GM21515 (cell line): Measurements from ENCODE around the gene EDC3.
"Not testable (repeated sequence)": the region's sequence is repeated elsewhere in the genome, so short reads cannot be mapped to it uniquely, and the experiment has no call there.

ENCODE experiments used
- ATAC-seq: cut with Tn5 transposase; IDR thresholded peaks from one replicate; pipeline ENCODE4 v1.9.1; 2021; ENCODE audit not compliant: unreplicated experiment

The EDC3 gene

DNA sequence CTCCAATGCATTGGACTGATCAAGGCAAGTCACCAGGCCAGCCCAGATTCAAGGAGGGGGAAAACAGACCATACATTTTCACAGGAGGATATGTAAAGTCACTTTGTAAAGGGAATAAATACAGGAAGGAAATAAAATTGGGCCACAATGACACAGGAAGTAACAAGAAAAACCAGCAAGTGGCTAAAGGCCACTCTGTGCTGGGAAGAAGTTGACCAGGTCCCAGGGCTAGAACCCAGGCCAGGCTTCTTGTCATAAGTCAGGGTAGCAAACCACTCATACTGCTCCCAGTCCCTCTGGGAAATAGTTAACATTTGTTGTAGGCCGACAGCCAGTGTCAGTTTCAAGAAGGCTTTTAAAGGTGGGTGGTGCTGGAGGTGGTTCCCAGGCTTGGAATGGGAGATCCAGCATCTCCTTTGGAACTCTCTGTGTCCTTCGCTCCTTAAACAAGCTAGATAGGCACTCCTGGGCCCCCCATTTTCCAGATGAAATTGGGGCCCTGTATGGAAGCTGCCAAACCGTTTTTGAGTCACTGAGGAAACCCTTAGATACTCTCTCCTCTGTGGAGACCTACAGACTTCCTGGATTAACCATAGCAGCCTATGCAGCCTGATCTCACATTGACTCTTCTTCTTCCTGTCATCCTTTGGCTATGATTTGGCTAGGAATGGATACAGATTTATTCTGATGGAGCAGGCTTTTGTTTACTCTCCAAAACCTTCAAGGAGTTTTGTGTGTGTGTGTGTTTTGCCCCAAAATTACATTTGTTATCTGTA is 14.7 kb upstream of the EDC3 start:
- no peak for ATAC-seq

DNA sequence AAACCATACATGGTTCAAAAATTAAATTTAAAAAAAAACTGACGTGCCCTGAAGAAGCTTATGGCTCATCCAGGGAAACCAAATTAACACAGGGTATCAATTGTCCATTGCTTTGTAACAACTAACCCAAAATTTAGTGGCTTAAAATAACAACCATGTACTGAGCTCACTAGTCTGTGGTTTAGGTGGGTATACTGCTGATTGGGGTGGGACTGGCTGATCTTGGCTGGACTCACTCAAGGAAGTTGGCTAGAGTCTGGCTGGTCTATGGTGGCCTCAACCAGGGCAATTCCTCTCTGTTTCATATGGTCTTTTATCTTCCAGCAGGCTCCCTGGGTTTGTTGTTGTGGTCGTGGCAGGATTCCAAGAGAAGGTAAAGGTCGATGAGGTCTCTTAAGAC is 14.1 kb upstream of the EDC3 start:
- no peak for ATAC-seq

DNA sequence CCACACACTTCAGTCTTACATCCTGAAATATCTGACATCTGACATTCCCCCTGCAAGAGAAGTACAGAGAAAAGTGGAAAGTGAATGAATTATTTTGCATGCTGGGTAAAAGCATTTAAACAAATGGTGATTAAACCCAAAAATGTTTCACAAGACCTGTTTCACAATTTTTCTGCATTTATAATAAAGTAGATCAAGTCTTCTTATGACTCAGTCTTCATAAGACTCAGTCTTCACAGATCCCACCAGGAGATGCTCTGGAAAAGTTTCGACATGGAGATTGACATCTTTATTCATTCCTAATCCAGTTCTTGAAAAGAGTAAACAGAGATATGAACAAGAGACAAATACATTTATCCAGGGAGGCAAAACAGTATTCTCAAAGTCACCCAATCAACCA is 13.2 kb upstream of the EDC3 start:
- no peak for ATAC-seq

DNA sequence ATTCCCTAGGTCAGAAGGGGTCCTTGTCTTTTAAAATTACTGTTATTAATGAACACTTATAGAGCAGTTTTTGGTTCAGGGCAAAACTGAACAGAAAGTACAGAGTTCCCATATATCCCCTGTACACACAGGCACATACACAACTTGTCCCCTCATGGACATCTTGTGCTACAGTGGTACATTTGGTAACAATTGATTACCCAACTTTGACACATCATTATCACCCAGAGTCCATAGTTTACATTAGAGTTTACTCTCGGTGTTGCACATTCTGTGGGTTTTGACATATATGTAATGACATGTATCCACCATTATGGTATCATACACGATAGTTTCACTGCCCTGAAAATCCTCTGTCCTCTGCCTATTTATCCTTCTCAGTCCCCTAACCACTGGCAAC is 984 bp upstream of the EDC3 start:
- ATAC-seq: no peak

DNA sequence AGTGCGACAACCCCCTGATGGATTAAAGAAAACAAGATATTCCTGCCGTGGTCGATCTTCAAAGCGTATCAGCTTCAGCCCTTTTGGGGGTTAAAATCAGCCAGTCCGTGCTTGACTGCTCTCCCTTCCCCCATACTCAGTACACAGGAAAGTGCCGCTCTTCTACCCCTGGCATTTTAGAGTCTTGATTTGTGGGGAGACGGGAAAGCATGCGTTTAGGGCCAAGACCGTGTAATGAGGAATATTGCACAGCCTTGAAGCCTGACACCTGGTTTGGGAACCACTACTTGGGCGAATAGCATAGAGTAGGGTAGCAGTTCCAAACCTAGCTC is 540 bp upstream of the EDC3 start:
- no peak for ATAC-seq

DNA sequence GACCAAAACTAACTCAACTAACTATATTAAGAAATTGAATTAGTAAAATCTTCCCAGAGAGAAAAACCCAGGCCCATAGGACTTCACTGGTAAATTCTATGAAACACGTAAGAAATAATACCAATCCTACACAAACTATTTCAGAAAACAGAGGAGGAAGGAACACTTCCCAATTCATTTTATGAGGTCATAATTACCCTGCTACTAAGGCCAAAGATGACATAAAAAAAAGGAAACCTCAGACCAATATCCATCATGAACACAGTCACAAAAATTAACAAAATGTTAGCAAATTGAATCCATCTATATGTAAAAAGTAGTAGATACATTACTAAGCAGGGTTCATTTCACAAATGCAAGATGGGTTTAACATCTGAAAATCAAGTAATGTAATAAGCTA is 3.5 kb downstream of the EDC3 start:
- ATAC-seq: no peak

DNA sequence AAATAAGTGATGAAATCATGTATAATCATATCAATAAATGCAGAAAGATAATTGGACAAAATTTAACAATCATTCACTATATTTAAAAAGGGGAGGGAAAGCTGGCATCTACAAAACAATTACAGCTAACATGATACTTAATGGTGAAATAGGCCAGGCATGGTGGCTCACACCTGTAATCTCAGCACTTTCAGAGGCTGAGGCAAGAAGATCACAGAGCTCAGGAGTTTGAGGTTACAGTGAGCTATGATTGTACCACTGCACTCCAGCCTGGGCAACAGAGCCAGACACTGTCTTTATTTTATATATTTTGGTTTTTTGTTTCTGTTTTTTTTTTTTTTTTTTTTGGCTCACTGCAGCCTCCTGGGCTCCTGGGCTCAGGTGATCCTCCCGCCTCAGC is 12.1 kb downstream of the EDC3 start:
- no peak for ATAC-seq

DNA sequence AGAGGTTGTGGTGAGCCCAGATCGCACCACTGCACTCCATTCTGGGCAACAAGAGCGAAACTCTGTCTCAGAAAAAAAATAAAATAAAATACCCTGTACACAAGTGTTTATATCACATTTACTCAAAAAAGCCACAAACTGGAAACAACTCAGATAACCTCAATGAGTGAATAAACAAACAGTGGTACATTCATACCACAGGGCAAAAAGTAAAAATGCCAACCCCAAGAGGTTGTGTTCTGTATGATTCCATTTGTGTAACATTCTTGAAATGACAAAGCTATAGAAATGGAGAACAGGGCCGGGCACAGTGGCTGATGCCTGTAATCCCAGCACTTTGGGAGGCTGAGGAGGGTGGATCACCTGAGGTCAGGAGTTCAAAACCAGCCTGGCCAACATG is 12.9 kb downstream of the EDC3 start:
- no peak for ATAC-seq

DNA sequence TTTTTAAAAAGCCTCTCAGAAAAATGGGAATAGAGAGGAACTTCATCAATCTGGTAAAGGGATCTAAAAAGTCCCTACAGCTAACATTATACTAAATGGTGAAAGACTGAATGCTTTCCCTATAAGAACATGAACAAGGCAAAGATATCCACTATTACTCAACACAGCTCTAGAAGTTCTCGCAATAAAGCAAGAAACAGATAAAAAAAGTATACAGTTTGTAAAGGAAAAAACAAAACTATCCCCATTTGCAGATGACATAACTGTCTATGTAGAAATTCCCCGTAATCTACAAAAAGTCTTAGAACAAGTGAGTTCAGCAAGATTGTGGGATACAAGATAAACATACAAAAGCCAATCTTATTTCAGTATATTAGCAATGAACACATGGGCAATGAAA is 15.4 kb downstream of the EDC3 start:
- ATAC-seq: no peak

DNA sequence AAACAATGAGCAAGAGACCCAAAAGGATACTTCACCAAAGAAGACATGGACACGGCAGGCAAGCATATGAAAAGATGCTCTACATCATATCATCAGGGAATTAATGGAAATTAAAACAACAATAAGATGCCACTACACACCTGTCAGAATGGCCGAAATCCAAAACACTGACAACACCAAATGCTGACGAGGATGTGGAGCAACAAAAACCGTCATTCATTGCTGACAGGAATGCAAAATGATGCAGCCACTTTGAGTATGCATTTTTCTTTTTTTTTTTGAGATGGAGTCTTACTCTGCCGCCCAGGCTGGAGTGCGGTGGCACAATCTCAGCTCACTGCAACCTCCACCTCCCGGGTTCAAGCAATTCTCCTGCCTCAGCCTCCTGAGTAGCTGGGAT is 19.0 kb downstream of the EDC3 start:
- no peak for ATAC-seq

DNA sequence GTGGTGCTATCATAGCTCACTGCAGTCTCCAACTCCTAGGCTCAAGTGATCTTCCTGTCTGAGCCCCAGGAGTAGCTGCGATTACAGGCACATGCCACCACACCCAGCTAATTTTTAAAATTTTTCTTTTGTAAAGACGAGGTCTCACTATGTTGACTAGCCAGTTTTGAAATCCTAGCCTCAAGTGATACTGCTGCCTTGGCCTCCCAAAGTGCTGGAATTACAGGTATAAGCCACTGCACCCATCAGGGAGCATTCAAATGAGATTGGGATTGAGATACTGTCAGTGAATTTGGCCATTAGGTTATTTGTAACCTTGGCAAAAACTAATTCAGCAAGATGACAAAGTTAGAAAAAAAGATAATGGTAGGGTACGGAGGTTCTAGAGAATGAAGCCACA is 21.7 kb downstream of the EDC3 start:
- ATAC-seq: no peak

DNA sequence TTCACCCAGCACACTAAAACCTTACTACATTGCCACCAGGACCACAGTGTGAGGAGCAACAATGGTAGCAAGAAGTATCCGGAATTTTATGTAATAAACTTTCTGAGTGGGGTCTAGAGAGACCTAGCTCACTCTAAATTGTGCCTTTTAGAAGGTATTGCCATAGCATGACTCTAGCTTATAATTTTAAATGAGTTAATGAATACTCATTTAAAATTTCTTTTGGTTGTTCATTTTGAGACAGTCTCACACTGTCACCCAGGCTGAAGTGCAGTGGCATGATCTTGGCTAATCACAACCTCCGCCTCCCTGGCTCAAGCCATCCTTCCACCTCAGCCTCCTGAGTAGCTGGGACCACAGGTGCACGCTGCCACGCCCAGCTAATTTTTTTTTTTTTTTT is 26.2 kb downstream of the EDC3 start:
- ATAC-seq: no peak

DNA sequence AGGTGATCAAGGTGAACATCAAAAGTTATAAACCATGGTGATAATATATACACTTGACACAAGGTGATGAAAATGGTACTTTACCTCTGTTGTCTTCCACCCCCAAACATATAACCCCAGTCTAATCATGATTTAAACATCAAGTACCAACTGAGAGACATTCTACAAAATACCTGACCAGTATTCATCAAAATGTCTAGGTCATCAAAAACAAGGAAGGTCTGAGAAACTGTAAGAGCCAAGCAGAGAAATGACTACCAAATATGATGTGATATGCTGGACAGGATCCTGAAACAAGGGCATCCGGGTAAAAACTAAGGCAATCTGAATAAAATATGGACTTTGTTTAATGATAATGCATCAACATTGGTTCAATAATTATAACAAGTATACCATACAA is 27.8 kb downstream of the EDC3 start:
- ATAC-seq: no peak

DNA sequence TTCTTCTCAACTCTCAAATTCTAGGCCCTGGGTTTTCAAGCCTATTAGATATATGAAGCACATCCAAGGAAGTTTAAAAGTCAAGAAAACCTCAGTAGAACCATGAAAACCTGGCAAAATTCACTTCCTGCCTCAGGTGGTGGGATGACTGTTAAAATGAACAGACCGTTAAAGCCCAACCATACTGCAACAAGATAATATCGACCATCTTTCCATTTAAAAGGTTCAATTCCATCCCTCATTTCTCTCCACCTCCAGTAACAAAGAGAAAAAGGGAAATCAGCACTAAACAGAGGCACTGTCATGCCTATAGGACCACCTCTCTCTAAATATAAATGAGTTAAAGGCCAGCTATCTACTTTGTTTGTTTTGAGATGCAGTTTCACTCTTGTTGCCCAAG is 31.2 kb downstream of the EDC3 start:
- no peak for ATAC-seq

DNA sequence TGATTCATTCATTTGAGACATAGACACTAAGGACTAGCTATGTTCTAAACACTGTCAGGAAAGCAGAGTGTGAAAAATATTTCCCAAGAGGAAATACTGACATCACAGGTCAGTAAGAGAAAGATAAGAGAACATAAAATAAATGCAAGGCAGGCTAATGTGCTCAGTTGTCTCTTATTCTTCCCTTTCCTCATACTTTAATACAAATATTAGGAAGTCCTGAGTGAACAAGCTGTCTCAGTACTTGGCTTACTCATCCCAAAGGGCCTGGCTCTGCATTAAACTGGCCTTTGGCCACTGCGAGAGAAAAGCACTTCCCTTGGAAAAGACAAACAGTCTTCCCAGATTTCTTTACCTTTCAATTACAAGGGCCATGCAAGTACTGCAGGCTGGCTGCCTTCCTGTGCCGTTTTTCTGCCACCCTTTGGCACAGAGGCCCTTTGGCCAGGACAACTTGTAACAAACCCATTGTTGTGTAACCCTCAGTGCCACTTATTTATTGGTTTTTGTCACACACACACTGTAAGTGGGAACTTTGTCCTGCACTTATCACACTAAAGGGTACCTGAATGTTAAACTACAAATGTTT is 31.7 kb downstream of the EDC3 start:
- no peak for ATAC-seq

DNA sequence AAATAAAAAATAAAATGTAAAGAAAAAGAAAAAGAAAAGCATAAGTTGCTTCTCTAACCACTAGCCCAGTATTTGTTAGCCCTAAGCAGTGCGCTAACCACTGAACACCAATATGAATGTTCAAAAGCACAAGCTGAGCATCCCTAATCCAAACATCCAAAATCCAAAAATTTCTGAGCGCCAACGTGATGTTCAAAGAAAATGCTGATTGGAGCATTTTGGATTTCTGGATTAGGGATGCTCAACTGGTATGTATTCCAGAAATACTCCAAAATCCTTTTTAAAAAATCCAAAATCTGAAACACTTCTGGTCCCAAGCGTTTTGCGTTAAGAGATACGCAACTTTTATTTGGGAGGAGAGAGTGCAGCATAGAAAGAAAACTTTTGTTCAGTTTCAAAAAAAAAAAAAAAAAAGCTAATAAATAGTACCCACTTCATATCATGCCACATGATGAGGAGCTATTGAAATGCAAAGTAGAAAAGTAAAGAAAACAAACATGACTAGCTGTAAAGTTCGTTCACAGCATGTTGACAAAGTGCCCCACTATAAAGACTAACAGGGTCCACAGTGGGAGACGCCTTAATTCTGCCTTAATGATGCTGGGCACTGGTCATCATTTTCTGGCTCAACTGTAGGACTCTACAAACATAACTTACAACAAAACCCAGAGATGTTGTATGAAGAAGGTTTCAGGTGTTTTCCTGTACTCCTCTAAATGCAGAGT is 32.4 kb downstream of the EDC3 start:
- no peak for ATAC-seq

DNA sequence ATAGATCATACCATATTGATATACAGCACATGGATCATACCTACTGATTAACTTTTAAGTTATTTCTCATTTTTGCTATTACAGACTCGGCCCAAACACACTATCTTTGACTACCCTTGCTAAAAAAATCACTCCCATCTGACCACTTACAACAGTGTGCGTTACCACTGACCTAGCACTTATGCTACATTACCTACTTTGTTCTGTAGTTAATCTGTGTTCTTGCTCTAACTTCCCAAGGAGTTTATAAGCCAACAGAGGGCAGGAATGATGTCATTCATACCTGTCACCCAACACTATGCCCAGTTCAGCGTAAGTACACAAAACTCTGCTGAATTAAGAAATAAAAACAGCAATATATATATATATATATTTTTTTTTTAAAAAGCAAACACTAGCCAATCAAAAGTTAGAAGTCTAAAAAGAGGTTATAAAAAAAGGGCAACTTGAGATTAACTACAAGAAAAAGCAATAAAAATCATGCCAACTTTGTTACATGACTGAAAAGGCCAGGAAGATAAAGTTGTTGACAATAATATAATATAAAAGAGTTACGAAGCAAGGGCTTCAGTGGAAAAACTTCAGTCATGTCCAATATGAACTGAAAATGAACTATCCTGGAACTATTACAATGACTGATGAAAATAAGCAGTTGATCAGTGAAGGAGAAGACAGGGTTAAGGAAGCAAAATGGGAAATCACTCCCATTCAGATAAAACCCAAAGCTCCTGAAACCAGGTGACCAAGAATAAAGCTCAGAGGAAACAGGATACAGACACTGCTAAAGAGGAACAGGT is 33.6 kb downstream of the EDC3 start:
- no peak for ATAC-seq

DNA sequence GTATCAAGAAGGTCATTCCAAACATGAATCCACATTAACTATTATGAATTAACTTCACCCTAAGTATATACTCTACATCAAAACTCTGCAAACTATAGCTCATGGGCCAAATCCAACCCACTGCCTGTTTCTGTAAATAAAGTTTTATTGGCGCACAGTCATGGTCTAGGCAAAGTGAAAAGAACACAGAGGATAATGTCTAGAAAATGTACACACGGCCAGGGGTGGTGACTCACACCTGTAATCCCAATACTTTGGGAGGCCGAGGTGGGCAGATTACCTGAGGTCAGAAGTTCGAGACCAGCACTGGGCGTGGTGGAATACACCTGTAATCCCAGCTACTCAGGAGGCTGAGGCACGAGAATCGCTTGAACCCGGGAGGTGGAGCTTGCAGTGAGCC is 34.5 kb downstream of the EDC3 start:
- not testable (repeated sequence) for ATAC-seq

DNA sequence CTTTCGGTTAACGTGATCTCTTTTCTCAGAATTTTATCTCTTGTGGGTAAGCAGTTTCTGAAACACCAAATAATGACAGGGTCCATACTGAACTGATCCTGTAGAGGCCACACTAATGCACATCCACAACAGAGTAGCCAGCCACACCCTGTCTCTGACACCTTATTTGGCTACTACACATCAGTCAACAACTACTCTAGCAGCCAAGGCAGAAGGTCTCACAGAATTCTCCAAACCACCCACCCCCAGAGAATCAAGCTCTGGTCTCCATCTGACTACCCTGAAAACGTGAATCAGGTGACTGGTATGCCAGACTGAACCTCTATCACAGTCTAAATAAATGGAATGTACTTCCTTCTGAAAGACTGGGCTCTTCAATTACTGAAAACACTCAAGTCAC is 38.0 kb downstream of the EDC3 start:
- no peak for ATAC-seq

DNA sequence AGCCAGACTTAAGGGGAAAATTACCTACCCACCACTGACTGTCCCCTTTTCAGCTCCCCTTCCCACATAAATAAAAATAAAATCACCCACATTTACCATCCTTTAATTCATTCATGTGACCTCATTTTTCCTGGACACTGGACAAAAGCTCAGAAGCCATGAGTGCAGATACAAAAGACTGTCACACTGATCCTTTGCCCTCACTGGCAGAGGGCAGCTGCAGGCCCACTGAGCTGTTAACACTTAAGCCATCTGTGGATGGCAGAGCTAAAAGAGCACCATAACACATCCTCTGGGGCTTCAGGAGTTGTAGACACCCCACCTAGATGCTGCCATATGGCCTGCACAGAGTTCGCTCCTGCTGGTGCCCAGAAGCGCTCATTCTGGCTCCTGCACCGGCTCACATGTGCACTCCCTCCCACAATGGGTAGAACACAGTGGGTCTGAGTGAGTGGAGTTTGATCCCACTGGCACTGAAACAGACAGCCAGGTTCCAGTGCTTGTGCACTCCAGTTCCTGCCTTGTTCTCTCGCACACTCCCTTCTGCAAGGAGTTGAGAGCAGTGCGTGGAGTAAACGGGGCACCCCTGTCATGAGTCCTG is 38.8 kb downstream of the EDC3 start:
- ATAC-seq: no peak

DNA sequence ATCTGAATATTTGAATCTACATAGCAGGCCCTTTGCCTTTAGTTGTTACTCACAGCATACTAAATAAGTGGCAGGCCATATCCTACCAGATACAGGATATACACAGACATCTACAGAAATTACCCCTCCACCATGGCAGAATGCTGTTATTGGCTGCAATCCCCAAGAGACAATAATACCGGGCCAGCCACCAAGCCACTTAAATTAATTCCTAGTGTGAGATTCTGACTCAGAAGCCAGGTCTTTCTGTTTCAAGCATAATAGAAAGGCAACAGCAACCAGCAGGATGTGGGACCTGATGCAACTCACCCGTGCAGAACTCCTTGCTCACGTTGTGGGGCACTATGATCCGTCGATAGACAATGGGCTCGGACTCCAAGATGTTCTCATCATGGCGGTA is 40.4 kb downstream of the EDC3 start:
- ATAC-seq: no peak
